Activated CD4-positive, alpha-beta T cell treated with anti-CD3 and anti-CD28 coated beads, Interleukin-2, amount 10 ng/mL, durations not matched to agents 7 days and 5 days (primary cell): ENCODE measurements around the gene FARP1. TPM values are rescaled to one million over a fixed set of nuclear protein-coding genes. Genes with fewer than 3 reads are reported as not detected.
"Not testable (repeated sequence)": the region's sequence is repeated elsewhere in the genome, so short reads cannot be mapped to it uniquely, and the experiment has no call there.

Experiments used
- CTCF ChIA-PET: fragments of 350-600 bp; sonication (Branson Sonifier 250); formaldehyde crosslinking; loops from one replicate; lab custom pipeline; 2021; ENCODE audit warnings: antibody characterized with exemption; lab: Charles Lee
- POLR2A ChIA-PET: fragments of 350-600 bp; sonication (Branson Sonifier 250); formaldehyde crosslinking; loops from one replicate; lab custom pipeline; 2021; ENCODE audit warnings: antibody characterized with exemption; lab: Charles Lee
- DNase-seq: peaks from one replicate; pipeline ENCODE4 v3.0.0-alpha.2; 2020
- H3K27ac Mint-ChIP-seq: one replicate; pipeline ENCODE4 v1.8.0; 2021; ENCODE audit warnings: mild to moderate bottlenecking, moderate library complexity, mixed read lengths
- H3K27me3 Mint-ChIP-seq: one replicate; pipeline ENCODE4 v1.8.0; 2021; ENCODE audit warnings: mixed read lengths
- H3K36me3 Mint-ChIP-seq: one replicate; pipeline ENCODE4 v1.8.0; 2021; ENCODE audit warnings: low read depth, mixed read lengths
- H3K4me1 Mint-ChIP-seq: one replicate; pipeline ENCODE4 v1.8.0; 2021; ENCODE audit warnings: mixed read lengths
- H3K4me3 Mint-ChIP-seq: one replicate; pipeline ENCODE4 v1.8.0; 2021; ENCODE audit warnings: mild to moderate bottlenecking, moderate library complexity, mixed read lengths
- H3K9me3 Mint-ChIP-seq: one replicate; pipeline ENCODE4 v1.8.0; 2021; ENCODE audit warnings: mixed read lengths
- total RNA-seq, 2 experiments: library from RNA; stranded (reverse); gene quantifications; one replicate each; pipeline ENCODE4 v1.2.3, GENCODE V29; 2021

Gene FARP1
- total RNA-seq, 2 experiments from 2014 or later: 0.67 to 1.0 TPM

DNA sequence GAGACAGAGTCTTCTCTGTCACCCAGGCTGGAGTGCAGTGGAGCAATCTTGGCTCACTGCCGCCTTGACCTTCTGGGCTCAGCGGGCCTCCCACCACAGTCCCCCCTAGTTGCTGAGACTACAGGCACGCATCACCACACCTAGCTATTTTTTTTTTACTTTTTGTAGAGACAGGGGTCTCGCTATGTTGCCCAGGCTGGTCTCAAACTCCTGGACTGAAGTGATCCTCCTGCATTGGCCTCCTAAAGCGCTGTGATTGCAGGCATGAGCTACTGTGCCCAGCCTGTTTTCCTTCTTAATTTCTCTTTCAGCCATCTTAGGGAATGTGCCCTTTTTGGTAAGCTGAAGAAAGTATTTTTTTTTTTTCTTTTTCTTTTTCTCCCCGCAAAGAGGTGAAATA is 76.8 kb downstream of the FARP1 start:
- ChIA-PET POLR2A (no interaction called here), CTCF (interaction anchor here (0.6 kb wide), 1 partner anchor 51 kb away, joined by 4 read pairs; no protein-coding TSS in a partner anchor)
- H3K27me3 Mint-ChIP-seq: peaks cover 1% of the 10 kb centered on the region
- H3K27ac Mint-ChIP-seq: no peak overlapping the region
- no peak for DNase-seq
- no peaks in the 10 kb centered on the region for H3K9me3 Mint-ChIP-seq
- no peaks in the 10 kb centered on the region for H3K36me3 Mint-ChIP-seq
- no peak overlapping the region for H3K4me3 Mint-ChIP-seq
- no peaks in the 10 kb centered on the region for H3K4me1 Mint-ChIP-seq

DNA sequence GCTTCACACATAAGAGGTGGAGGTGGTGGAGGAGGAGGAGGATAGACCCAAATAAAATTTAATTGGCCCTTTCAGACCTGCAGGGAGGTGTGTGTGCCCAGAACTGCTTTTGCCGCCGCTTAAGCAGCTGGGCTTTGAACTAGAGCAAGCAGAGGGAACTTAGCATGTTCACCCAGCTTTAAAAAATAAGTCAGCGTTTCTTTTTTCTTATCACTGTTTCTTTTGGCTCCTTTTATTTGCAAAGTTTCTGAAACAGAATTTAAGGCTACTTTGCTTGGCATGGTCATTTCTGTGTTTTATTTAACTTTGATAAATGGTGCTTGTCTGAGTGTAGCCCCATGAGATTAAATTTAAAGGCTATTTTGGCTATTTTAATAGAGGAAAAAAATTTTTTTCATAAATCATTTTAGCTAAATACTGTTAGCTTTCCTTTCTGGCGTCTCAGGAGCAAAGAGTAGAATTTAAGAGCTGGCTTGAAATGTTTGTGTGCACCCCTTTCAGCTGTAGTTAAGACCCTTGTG is 77.4 kb downstream of the FARP1 start:
- H3K27me3 Mint-ChIP-seq: peaks cover 1% of the 10 kb centered on the region
- DNase-seq: no peak
- CTCF ChIA-PET: no interaction called here
- no peaks in the 10 kb centered on the region for H3K4me1 Mint-ChIP-seq
- H3K36me3 Mint-ChIP-seq: no peaks in the 10 kb centered on the region
- no peaks in the 10 kb centered on the region for H3K9me3 Mint-ChIP-seq
- no peak overlapping the region for H3K27ac Mint-ChIP-seq
- no peak overlapping the region for H3K4me3 Mint-ChIP-seq
- POLR2A ChIA-PET: no interaction called here

DNA sequence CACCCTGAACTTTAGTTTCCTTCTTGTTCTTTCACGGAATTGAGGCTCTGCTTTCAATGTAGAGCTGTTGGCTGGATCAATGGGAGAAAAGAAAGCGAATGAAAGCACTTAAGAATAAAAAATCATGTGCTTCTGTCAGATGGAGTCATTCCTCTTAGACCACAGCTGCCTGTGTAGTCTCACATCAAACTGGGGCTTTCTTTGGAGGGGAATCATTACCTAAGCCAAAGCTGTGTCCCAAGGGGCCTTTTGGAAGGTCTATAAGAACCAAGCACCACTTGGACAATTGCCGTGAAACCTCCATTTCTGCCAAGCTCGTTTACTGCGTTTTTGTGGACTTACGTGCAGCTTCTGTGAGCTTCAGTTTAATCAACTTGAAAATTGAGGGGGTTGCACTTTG is 78.3 kb downstream of the FARP1 start:
- DNase-seq: no peak
- peaks cover 1% of the 10 kb centered on the region for H3K27me3 Mint-ChIP-seq
- H3K4me1 Mint-ChIP-seq: no peaks in the 10 kb centered on the region
- H3K4me3 Mint-ChIP-seq: no peak overlapping the region
- CTCF ChIA-PET: no interaction called here
- no peaks in the 10 kb centered on the region for H3K36me3 Mint-ChIP-seq
- POLR2A ChIA-PET: no interaction called here
- no peak overlapping the region for H3K27ac Mint-ChIP-seq
- no peaks in the 10 kb centered on the region for H3K9me3 Mint-ChIP-seq

- no peak overlapping the region for H3K4me3 Mint-ChIP-seq
- H3K27ac Mint-ChIP-seq: no peak overlapping the region
- peaks cover 1% of the 10 kb centered on the region for H3K27me3 Mint-ChIP-seq
- no peaks in the 10 kb centered on the region for H3K36me3 Mint-ChIP-seq
- H3K9me3 Mint-ChIP-seq: no peaks in the 10 kb centered on the region
- no peak for DNase-seq
- no peaks in the 10 kb centered on the region for H3K4me1 Mint-ChIP-seq
- POLR2A ChIA-PET: no interaction called here
- CTCF ChIA-PET: no interaction called here
Observed at GRCh38 chr13:98222081-98222554, 79.2 kb downstream of the FARP1 start.

GRCh38 chr13:98222816-98223215 is 79.9 kb downstream of the FARP1 start:
- Mint-ChIP-seq H3K4me3 (no peak overlapping the region), H3K36me3 (no peaks in the 10 kb centered on the region), H3K4me1 (no peaks in the 10 kb centered on the region), H3K27me3 (peaks cover 1% of the 10 kb centered on the region), H3K9me3 (no peaks in the 10 kb centered on the region), H3K27ac (no peak overlapping the region)
- POLR2A ChIA-PET: no interaction called here
- CTCF ChIA-PET: no interaction called here
- no peak for DNase-seq

- ChIA-PET POLR2A (no interaction called here), CTCF (no interaction called here)
- H3K9me3 Mint-ChIP-seq: no peaks in the 10 kb centered on the region
- H3K27me3 Mint-ChIP-seq: peaks cover 1% of the 10 kb centered on the region
- no peaks in the 10 kb centered on the region for H3K4me1 Mint-ChIP-seq
- no peak for DNase-seq
- no peaks in the 10 kb centered on the region for H3K36me3 Mint-ChIP-seq
- no peak overlapping the region for H3K4me3 Mint-ChIP-seq
- no peak overlapping the region for H3K27ac Mint-ChIP-seq
Observed at GRCh38 chr13:98223741-98224140, 80.8 kb downstream of the FARP1 start.

DNA sequence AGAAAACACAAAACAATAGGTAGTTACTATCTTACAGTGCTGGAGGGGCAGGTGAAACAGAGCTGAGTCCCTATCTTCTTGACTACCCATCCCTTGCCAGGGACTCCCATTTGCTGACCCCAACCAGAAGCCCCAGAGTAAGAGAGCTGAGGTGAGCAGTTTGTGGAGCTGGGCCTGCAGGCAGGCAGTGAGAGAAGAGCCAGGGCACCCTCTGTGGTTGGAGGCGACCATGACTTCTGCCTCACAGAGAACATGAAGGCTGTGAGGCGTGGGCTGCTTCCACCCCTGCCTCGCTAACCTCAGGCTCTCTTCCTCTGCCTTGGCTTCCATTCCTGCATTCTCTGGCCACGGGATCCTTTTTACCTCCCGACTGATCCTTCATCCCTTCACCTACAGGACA is 81.7 kb downstream of the FARP1 start:
- ChIA-PET POLR2A (no interaction called here), CTCF (interaction anchor here (1.3 kb wide), 1 partner anchor 19 kb away, joined by 3 read pairs; no protein-coding TSS in a partner anchor)
- H3K36me3 Mint-ChIP-seq: no peaks in the 10 kb centered on the region

GRCh38 chr13:98225036-98225940 is 82.4 kb downstream of the FARP1 start:
- Mint-ChIP-seq H3K27me3 (peaks cover 1% of the 10 kb centered on the region), H3K4me3 (no peak overlapping the region), H3K4me1 (no peaks in the 10 kb centered on the region), H3K36me3 (no peaks in the 10 kb centered on the region), H3K27ac (no peak overlapping the region), H3K9me3 (no peaks in the 10 kb centered on the region)
- DNase-seq: no peak
- ChIA-PET POLR2A (no interaction called here), CTCF (interaction anchor here (1.3 kb wide), 1 partner anchor 20 kb away, joined by 3 read pairs; no protein-coding TSS in a partner anchor)

More for the DNA sequence above, 81.7 kb downstream of the FARP1 start:
- no peak for DNase-seq
- Mint-ChIP-seq H3K27me3 (peaks cover 1% of the 10 kb centered on the region), H3K4me3 (no peak overlapping the region), H3K9me3 (no peaks in the 10 kb centered on the region), H3K4me1 (no peaks in the 10 kb centered on the region), H3K27ac (no peak overlapping the region)

DNA sequence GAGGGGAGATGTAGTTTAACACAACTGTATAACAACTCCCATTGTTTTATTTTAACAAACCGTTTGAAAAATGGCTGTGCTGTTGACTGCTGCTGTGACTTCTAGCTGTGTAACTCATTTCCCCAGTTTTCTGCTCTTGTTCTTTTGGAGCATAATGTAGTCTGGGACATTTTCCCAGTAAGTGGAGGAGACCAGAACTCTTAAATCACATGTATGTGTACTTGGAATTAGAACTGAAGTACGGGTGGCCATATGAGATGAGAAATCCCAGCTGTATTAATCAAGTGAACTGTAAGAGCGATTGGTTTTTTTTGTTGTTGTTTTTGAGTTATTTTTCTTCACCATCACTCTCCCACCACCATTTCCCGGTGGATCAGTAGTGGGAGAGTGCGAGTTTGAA is 83.6 kb downstream of the FARP1 start:
- Mint-ChIP-seq H3K27ac (no peak overlapping the region), H3K27me3 (peaks cover 1% of the 10 kb centered on the region), H3K36me3 (no peaks in the 10 kb centered on the region), H3K4me3 (no peak overlapping the region), H3K4me1 (no peaks in the 10 kb centered on the region), H3K9me3 (no peaks in the 10 kb centered on the region)
- ChIA-PET POLR2A (no interaction called here), CTCF (no interaction called here)
- no peak for DNase-seq

DNA sequence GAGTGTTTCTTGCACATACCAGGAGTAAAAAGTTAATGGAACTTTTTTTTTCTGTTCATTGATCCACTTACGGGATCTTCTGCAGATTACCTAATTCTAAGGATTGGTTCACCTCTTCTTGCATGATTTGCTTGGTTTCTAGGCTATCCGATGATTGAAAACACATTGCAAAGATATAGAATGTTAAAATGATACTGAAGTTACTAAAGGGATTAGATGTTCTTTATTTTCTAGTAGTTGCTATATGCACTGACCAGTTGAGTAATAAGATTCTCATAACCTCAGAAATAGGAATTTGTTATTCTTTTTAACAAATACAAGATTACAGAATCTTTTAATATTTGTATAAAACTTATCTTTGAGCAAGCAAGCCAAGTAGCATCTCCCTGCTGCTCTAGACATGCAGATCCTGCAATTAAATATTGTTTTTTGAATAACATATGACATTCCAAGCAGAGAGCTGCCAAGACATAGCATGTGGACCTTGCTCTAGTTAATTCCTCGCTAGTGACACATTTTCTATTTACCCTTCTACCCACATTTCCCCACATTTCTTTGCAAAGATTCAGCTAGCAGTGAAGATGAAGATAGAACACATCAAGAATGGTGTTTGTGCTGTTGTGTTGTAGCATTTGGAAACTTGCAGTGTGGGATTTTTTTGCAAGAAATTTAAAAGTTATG is 85.9 kb downstream of the FARP1 start:
- Mint-ChIP-seq H3K9me3 (no peaks in the 10 kb centered on the region), H3K27ac (no peak overlapping the region), H3K27me3 (no peaks in the 10 kb centered on the region), H3K4me3 (no peak overlapping the region), H3K36me3 (no peaks in the 10 kb centered on the region), H3K4me1 (no peaks in the 10 kb centered on the region)
- ChIA-PET POLR2A (no interaction called here), CTCF (no interaction called here)
- no peak for DNase-seq

DNA sequence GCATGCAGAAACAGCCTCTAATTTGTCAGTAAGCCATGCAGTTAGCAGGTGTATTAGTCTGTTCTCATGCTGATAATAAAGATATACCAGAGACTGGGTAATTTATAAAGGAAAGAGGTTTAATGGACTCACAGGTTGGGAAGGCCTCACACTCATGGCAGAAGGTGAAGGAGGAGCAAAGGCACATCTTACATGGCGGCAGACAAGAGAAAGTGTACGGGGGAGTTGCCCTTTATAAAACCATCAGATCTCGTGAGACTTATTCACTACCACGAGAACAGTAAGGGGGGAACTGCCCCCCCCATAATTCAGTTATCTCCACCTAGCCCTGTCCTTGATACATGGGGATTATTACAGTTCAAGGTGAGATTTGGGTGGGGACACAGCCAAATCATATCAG is 87.9 kb downstream of the FARP1 start:
- POLR2A ChIA-PET, H3K4me3 Mint-ChIP-seq, H3K4me1 Mint-ChIP-seq, H3K9me3 Mint-ChIP-seq, H3K27ac Mint-ChIP-seq, H3K36me3 Mint-ChIP-seq, H3K27me3 Mint-ChIP-seq, DNase-seq: not testable (repeated sequence)
- CTCF ChIA-PET: interaction anchor here (0.6 kb wide), 1 partner anchor 118 kb away, joined by 3 read pairs; no protein-coding TSS in a partner anchor

DNA sequence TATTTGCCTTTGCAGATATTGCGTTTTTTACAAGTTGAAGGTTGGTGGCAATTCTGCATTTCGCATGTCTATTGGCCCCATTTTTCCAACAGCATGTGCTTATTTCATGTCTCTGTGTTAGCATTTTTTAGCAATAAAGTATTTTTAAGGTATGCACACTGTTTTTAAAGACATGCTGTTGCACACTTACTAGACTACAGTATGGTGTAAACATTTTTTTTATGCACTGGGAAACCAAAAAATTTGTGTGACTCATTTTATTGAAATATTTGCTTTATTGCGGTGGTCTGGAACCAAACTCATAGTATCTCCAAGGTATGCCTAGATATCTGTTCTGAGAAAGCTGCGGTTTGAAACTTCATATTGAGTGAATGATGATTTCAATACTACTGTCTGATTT is 89.6 kb downstream of the FARP1 start:
- Mint-ChIP-seq H3K27ac (no peak overlapping the region), H3K9me3 (no peaks in the 10 kb centered on the region), H3K36me3 (no peaks in the 10 kb centered on the region), H3K4me1 (no peaks in the 10 kb centered on the region), H3K27me3 (no peaks in the 10 kb centered on the region), H3K4me3 (no peak overlapping the region)
- no peak for DNase-seq
- ChIA-PET CTCF (no interaction called here), POLR2A (no interaction called here)

DNA sequence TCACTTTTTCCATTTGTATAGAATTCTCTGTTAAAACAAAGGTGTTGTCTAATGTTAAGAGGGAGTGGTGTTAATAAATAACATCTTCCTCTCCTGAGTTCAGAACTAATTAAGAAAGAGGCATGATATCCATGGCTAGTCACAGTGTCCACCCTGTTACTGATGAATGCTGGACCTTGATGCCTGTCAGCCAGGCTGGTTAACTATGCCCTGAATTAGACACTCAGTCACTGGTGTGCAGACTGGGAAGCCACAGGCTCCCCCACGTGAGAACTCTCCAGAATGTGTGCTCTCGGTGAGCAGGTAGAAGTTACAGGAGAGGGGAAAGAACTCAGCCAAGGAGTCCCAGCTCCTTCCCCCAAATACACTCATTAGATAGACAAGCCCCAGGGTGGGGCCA is 90.2 kb downstream of the FARP1 start:
- H3K4me1 Mint-ChIP-seq: no peaks in the 10 kb centered on the region
- POLR2A ChIA-PET: no interaction called here
- H3K36me3 Mint-ChIP-seq: no peaks in the 10 kb centered on the region
- H3K27me3 Mint-ChIP-seq: no peaks in the 10 kb centered on the region
- no peak overlapping the region for H3K27ac Mint-ChIP-seq
- CTCF ChIA-PET: no interaction called here
- no peak for DNase-seq
- no peaks in the 10 kb centered on the region for H3K9me3 Mint-ChIP-seq
- no peak overlapping the region for H3K4me3 Mint-ChIP-seq
